ENCODE data around the gene TMEM59L.
"Not testable (repeated sequence)": the region's sequence is repeated elsewhere in the genome, so short reads cannot be mapped to it uniquely, and the experiment has no call there.

The TMEM59L gene

GRCh38 chr19:18594096-18594823 lies 18.4 kb upstream of the TMEM59L start:
- peak; percentile 75 for DNase-seq

GRCh38 chr19:18594824-18595373 lies 17.8 kb upstream of the TMEM59L start:
- DNase-seq: no peak

GRCh38 chr19:18595475-18595874 lies 17.2 kb upstream of the TMEM59L start:
- DNase-seq: no peak

GRCh38 chr19:18596752-18597157 lies 15.9 kb upstream of the TMEM59L start:
- no peak for DNase-seq

- no peak for DNase-seq
Measured at GRCh38 chr19:18597809-18598660, 14.6 kb upstream of the TMEM59L start.

- no peak for DNase-seq
Measured at GRCh38 chr19:18599485-18599884, 13.2 kb upstream of the TMEM59L start.

GRCh38 chr19:18600692-18601397 lies 11.8 kb upstream of the TMEM59L start:
- DNase-seq: not testable (repeated sequence)

- DNase-seq: no peak
Measured at GRCh38 chr19:18601875-18602274, 10.8 kb upstream of the TMEM59L start.

GRCh38 chr19:18603255-18603957 lies 9.3 kb upstream of the TMEM59L start:
- DNase-seq: no peak

GRCh38 chr19:18603958-18604819 lies 8.5 kb upstream of the TMEM59L start:
- DNase-seq: no peak

- DNase-seq: no peak
Measured at GRCh38 chr19:18604820-18605159, 7.9 kb upstream of the TMEM59L start.

GRCh38 chr19:18605196-18605545 lies 7.5 kb upstream of the TMEM59L start:
- DNase-seq: no peak

GRCh38 chr19:18605546-18606280 lies 7.0 kb upstream of the TMEM59L start:
- DNase-seq: no peak

GRCh38 chr19:18606281-18607225 lies 6.1 kb upstream of the TMEM59L start, which contains the start of gene CRLF1:
TSS of gene CRLF1 (minus strand) at chr19:18606799. CDS start at chr19:18606656, 143 bp downstream.
- DNase-seq: no peak

GRCh38 chr19:18607226-18608101 lies 5.2 kb upstream of the TMEM59L start:
- no peak for DNase-seq

GRCh38 chr19:18608102-18608804 lies 4.4 kb upstream of the TMEM59L start:
- no peak for DNase-seq

GRCh38 chr19:18608805-18609716 lies 3.6 kb upstream of the TMEM59L start:
- DNase-seq: no peak
